SK-N-SH treated with all-trans-retinoic acid at 6 μM for 48 hours (cell line): ENCODE results near the gene ARSB.
A peak's percentile ranks its signal among the peaks of the same experiment; 100 is the strongest.
"Not testable (repeated sequence)": the region's sequence is repeated elsewhere in the genome, so short reads cannot be mapped to it uniquely, and the experiment has no call there.

Experiments used
- ATAC-seq: fragments of 200-7000 bp; cut with Tn5 transposase; 3 replicates; pipeline ENCODE4 v1.9.1; 2020; ENCODE audit warnings: mild to moderate bottlenecking, moderate library complexity
- ARNTL ChIP-seq: fragments of 450-650 bp; formaldehyde crosslinking; IDR thresholded peaks from 2 replicates; pipeline ENCODE4 v1.5.0; 2020; ENCODE audit warnings: low read depth, mild to moderate bottlenecking, moderate library complexity, borderline replicate concordance
- BACH2 ChIP-seq: fragments of 250-450 bp; sonication (Bioruptor Pico); IDR thresholded peaks from 2 replicates; pipeline ENCODE4 v1.9.0; 2021; ENCODE audit warnings: mild to moderate bottlenecking, borderline replicate concordance
- CSDC2 ChIP-seq: fragments of 250-450 bp; sonication (Bioruptor Pico); IDR thresholded peaks from 2 replicates; pipeline ENCODE4 v1.5.0; 2020; ENCODE audit warnings: mild to moderate bottlenecking, moderate library complexity
- CSRNP3 ChIP-seq: fragments of 250-450 bp; sonication (Bioruptor Pico); IDR thresholded peaks from 2 replicates; pipeline ENCODE4 v1.5.1; 2021; ENCODE audit warnings: mild to moderate bottlenecking, moderate library complexity
- GLIS3 ChIP-seq: fragments of 250-450 bp; sonication (Bioruptor Pico); IDR thresholded peaks from 2 replicates; pipeline ENCODE4 v1.5.0; 2020; ENCODE audit warnings: mild to moderate bottlenecking, moderate library complexity
- ISL1 ChIP-seq: fragments of 250-450 bp; sonication (Bioruptor Pico); IDR thresholded peaks from 2 replicates; pipeline ENCODE4 v2.1.2; 2022; ENCODE audit warnings: mild to moderate bottlenecking, moderate library complexity
- OSR1 ChIP-seq: fragments of 250-450 bp; sonication (Bioruptor Pico); IDR thresholded peaks from 2 replicates; pipeline ENCODE4 v1.8.0; 2022; ENCODE audit warnings: moderate library complexity, mild to moderate bottlenecking, inconsistent platforms
- PATZ1 ChIP-seq: fragments of 250-450 bp; sonication (Bioruptor Pico); IDR thresholded peaks from 2 replicates; pipeline ENCODE4 v1.8.0; 2020; ENCODE audit warnings: mild to moderate bottlenecking, moderate library complexity, borderline replicate concordance
- POU6F1 ChIP-seq: fragments of 250-450 bp; sonication (Bioruptor Pico); IDR thresholded peaks from 2 replicates; pipeline ENCODE4 v1.8.0; 2021; ENCODE audit warnings: low read depth, mild to moderate bottlenecking, moderate library complexity, borderline replicate concordance
- PPARA ChIP-seq: fragments of 250-450 bp; sonication (Bioruptor Pico); IDR thresholded peaks from 2 replicates; pipeline ENCODE4 v1.5.0; 2020; ENCODE audit warnings: mild to moderate bottlenecking, borderline replicate concordance
- RARB ChIP-seq: fragments of 250-450 bp; sonication (Bioruptor Pico); IDR thresholded peaks from 2 replicates; pipeline ENCODE4 v1.8.0; 2021; ENCODE audit warnings: mild to moderate bottlenecking, moderate library complexity
- SNAI2 ChIP-seq: fragments of 250-450 bp; sonication (Bioruptor Pico); IDR thresholded peaks from 2 replicates; pipeline ENCODE4 v1.5.0; 2020; ENCODE audit warnings: mild to moderate bottlenecking, moderate library complexity
- TCF4 ChIP-seq: fragments of 250-450 bp; sonication (Bioruptor Pico); IDR thresholded peaks from 2 replicates; pipeline ENCODE4 v1.8.0; 2021; ENCODE audit warnings: mild to moderate bottlenecking, moderate library complexity, borderline replicate concordance
- TOX ChIP-seq: fragments of 250-450 bp; sonication (Bioruptor Pico); IDR thresholded peaks from 2 replicates; pipeline ENCODE4 v1.8.0; 2021; ENCODE audit warnings: mild to moderate bottlenecking, moderate library complexity, borderline replicate concordance
- TSHZ2 ChIP-seq: fragments of 250-450 bp; sonication (Bioruptor Pico); IDR thresholded peaks from 2 replicates; pipeline ENCODE4 v1.5.0; 2020; ENCODE audit warnings: mild to moderate bottlenecking, moderate library complexity
- ZC3H10 ChIP-seq: fragments of 250-450 bp; sonication (Bioruptor Pico); IDR thresholded peaks from 2 replicates; pipeline ENCODE4 v1.5.1; 2021; ENCODE audit warnings: mild to moderate bottlenecking, moderate library complexity
- ZFP3 ChIP-seq: fragments of 250-450 bp; sonication (Bioruptor Pico); IDR thresholded peaks from 2 replicates; pipeline ENCODE4 v1.5.0; 2020; ENCODE audit warnings: mild to moderate bottlenecking, moderate library complexity
- ZFP30 ChIP-seq: fragments of 450-650 bp; formaldehyde crosslinking; IDR thresholded peaks from 2 replicates; pipeline ENCODE4 v1.5.0; 2022; ENCODE audit warnings: mild to moderate bottlenecking, moderate library complexity
- ZNF565 ChIP-seq: fragments of 450-650 bp; formaldehyde crosslinking; conservative IDR thresholded peaks from 2 replicates; pipeline ENCODE4 v1.5.0; 2020; ENCODE audit warnings: low read depth, mild to moderate bottlenecking, moderate library complexity
- ZNF70 ChIP-seq: fragments of 450-650 bp; formaldehyde crosslinking; IDR thresholded peaks from 2 replicates; pipeline ENCODE4 v1.5.0; 2020; ENCODE audit warnings: mild to moderate bottlenecking, moderate library complexity
- ZNF8 ChIP-seq: fragments of 450-650 bp; formaldehyde crosslinking; IDR thresholded peaks from 2 replicates; pipeline ENCODE4 v1.5.0; 2020; ENCODE audit warnings: mild to moderate bottlenecking, moderate library complexity
- TF ChIP-seq, protein P1 (sequence below): fragments of 250-450 bp; sonication (Bioruptor Pico); IDR thresholded peaks from 2 replicates; pipeline ENCODE4 v1.5.1; 2020; ENCODE audit warnings: low read depth, mild to moderate bottlenecking, moderate library complexity

The ARSB gene

GRCh38 chr5:78886341-78887230, 98.5 kb downstream of the ARSB start:
- peak; percentile 36; the same call in 1 of the 3 replicates for ATAC-seq
- TF ChIP-seq ZC3H10 (no peak), PATZ1 (CRISPR knock-in tag) (no peak), CSRNP3 (CRISPR knock-in tag) (no peak), ZFP3 (no peak), ARNTL (no peak), ZNF565 (no peak), TOX (no peak), ZFP30 (CRISPR knock-in tag) (no peak), OSR1 (CRISPR knock-in tag) (no peak), PPARA (CRISPR knock-in tag) (no peak), ZNF8 (CRISPR knock-in tag) (no peak), SNAI2 (no peak), ZNF70 (CRISPR knock-in tag) (no peak), CSDC2 (CRISPR knock-in tag) (no peak), TSHZ2 (CRISPR knock-in tag) (no peak)
- TF ChIP-seq, protein P1, sequence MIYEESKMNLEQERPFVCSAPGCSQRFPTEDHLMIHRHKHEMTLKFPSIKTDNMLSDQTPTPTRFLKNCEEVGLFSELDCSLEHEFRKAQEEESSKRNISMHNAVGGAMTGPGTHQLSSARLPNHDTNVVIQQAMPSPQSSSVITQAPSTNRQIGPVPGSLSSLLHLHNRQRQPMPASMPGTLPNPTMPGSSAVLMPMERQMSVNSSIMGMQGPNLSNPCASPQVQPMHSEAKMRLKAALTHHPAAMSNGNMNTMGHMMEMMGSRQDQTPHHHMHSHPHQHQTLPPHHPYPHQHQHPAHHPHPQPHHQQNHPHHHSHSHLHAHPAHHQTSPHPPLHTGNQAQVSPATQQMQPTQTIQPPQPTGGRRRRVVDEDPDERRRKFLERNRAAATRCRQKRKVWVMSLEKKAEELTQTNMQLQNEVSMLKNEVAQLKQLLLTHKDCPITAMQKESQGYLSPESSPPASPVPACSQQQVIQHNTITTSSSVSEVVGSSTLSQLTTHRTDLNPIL: no peak

- ATAC-seq: no peak
- TF ChIP-seq, protein P1: no peak
- TF ChIP-seq RARB (CRISPR knock-in tag) (no peak), ZNF8 (CRISPR knock-in tag) (no peak), GLIS3 (no peak), CSRNP3 (CRISPR knock-in tag) (no peak), BACH2 (CRISPR knock-in tag) (no peak), ZC3H10 (no peak), SNAI2 (no peak), TCF4 (CRISPR knock-in tag) (no peak), ZFP3 (no peak)
Observed at GRCh38 chr5:78881884-78882283, 103.2 kb downstream of the ARSB start.

GRCh38 chr5:78879516-78879915, 105.6 kb downstream of the ARSB start:
- ATAC-seq: no peak
- TF ChIP-seq BACH2 (CRISPR knock-in tag): no peak
- TF ChIP-seq POU6F1 (CRISPR knock-in tag): no peak
- TF ChIP-seq ZNF70 (CRISPR knock-in tag): no peak
- no peak for TF ChIP-seq ARNTL
- no peak for TF ChIP-seq ZNF565
- TF ChIP-seq ISL1: no peak
- TF ChIP-seq ZFP30 (CRISPR knock-in tag): no peak
- no peak for TF ChIP-seq GLIS3
- no peak for TF ChIP-seq ZFP3
- no peak for TF ChIP-seq TOX
- TF ChIP-seq PATZ1 (CRISPR knock-in tag): no peak
- TF ChIP-seq CSDC2 (CRISPR knock-in tag): no peak

DNA sequence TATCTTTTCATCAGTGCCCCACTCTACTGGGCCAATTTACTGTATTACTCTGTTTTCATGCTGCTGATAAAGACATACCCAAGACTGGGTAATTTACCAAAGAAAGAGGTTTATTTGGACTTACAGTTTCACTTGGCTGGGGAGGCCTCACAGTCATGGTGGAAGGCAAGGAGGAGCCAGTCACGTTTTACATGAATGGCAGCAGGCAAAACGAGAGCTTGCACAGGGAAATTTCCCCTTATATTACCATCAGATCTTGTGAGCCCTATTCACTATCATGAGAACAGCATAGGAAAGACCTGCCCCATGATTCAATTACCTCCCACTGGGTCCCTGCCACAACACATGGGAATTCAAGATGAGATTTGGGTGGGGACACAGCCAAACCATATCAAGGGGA, 119.0 kb downstream of the ARSB start:
- not testable (repeated sequence) for ATAC-seq
